HFFc6 (cell line): ENCODE results near the gene EID2. TPM values are rescaled to one million over a fixed set of nuclear protein-coding genes. Genes with fewer than 3 reads are reported as not detected.

Source experiments
- DNase-seq: peaks from one replicate; pipeline ENCODE4 v3.0.0-alpha.2; 2018
- H3K27ac Mint-ChIP-seq: 2 replicates; pipeline ENCODE4 v1.8.0; 2020; ENCODE audit warnings: mild to moderate bottlenecking, mixed read lengths
- H3K27me3 Mint-ChIP-seq: 2 replicates; pipeline ENCODE4 v1.8.0; 2021; ENCODE audit warnings: mild to moderate bottlenecking, moderate library complexity, mixed read lengths; ENCODE audit not compliant: insufficient read depth
- H3K36me3 Mint-ChIP-seq: 2 replicates; pipeline ENCODE4 v1.8.0; 2021; ENCODE audit warnings: low read depth, mixed read lengths
- H3K4me1 Mint-ChIP-seq: 2 replicates; pipeline ENCODE4 v1.8.0; 2020; ENCODE audit warnings: low read depth, mixed read lengths
- H3K4me3 Mint-ChIP-seq: 2 replicates; pipeline ENCODE4 v1.8.0; 2020; ENCODE audit warnings: mild to moderate bottlenecking, moderate library complexity, mixed read lengths
- H3K9me3 Mint-ChIP-seq: 2 replicates; pipeline ENCODE4 v1.8.0; 2020; ENCODE audit warnings: mild to moderate bottlenecking, mixed read lengths
- CTCF ChIP-seq: fragments of 200-600 bp; sonication (generic); IDR thresholded peaks from 2 replicates; pipeline ENCODE4 v1.5.0; 2021; ENCODE audit warnings: antibody characterized with exemption, mild to moderate bottlenecking
- total RNA-seq, 6 experiments: library from RNA; stranded (reverse); fragmentation: NEBNext Ultra II Directional; extraction: Animal tissue kit (Norgen Biotek cat#: 25700); gene quantifications; 2 replicates in 1 of 6; 3 replicates in 5 of 6; pipeline ENCODE4 v1.2.3, GENCODE V29; 2021

Gene EID2
- total RNA-seq, 6 experiments from 2014 or later = 18.4 to 23.4 (median 19.0) TPM

GRCh38 chr19:39555883-39556282 is 15.9 kb upstream of the EID2 start:
- peaks cover 5% of the 10 kb centered on the region; the same call in 1 of the 2 replicates for H3K4me1 Mint-ChIP-seq
- peaks cover 27% of the 10 kb centered on the region for H3K27me3 Mint-ChIP-seq
- H3K4me3 Mint-ChIP-seq = no peak overlapping the region
- no peak for DNase-seq
- H3K36me3 Mint-ChIP-seq = no peaks in the 10 kb centered on the region
- TF ChIP-seq CTCF = no peak
- H3K27ac Mint-ChIP-seq = no peak overlapping the region
- no peaks in the 10 kb centered on the region for H3K9me3 Mint-ChIP-seq

GRCh38 chr19:39554701-39555311 is 14.8 kb upstream of the EID2 start:
- no peaks in the 10 kb centered on the region for H3K9me3 Mint-ChIP-seq
- DNase-seq = no peak
- no peak overlapping the region for H3K27ac Mint-ChIP-seq
- no peaks in the 10 kb centered on the region for H3K36me3 Mint-ChIP-seq
- H3K4me1 Mint-ChIP-seq = peaks cover 5% of the 10 kb centered on the region; the same call in 1 of the 2 replicates
- no peak overlapping the region for H3K4me3 Mint-ChIP-seq
- no peak for TF ChIP-seq CTCF
- H3K27me3 Mint-ChIP-seq = peaks cover 27% of the 10 kb centered on the region

- Mint-ChIP-seq H3K36me3 (no peaks in the 10 kb centered on the region), H3K4me1 (peaks cover 3% of the 10 kb centered on the region; the same call in 1 of the 2 replicates), H3K4me3 (no peak overlapping the region), H3K27ac (no peak overlapping the region), H3K27me3 (peaks cover 28% of the 10 kb centered on the region), H3K9me3 (no peaks in the 10 kb centered on the region)
- no peak for TF ChIP-seq CTCF
- DNase-seq = no peak
These were observed 13.2 kb upstream of the EID2 start for GRCh38 chr19:39553082-39553652.

- H3K4me3 Mint-ChIP-seq = no peak overlapping the region
- H3K36me3 Mint-ChIP-seq = no peaks in the 10 kb centered on the region
- TF ChIP-seq CTCF = no peak
- no peaks in the 10 kb centered on the region for H3K9me3 Mint-ChIP-seq
- DNase-seq = no peak
- no peak overlapping the region for H3K27ac Mint-ChIP-seq
- H3K27me3 Mint-ChIP-seq = peaks cover 37% of the 10 kb centered on the region
- H3K4me1 Mint-ChIP-seq = no peaks in the 10 kb centered on the region
These were observed 10.2 kb upstream of the EID2 start for GRCh38 chr19:39550197-39550596.

GRCh38 chr19:39546599-39546998 is 6.6 kb upstream of the EID2 start:
- peaks cover 27% of the 10 kb centered on the region for H3K27me3 Mint-ChIP-seq
- H3K4me3 Mint-ChIP-seq = no peak overlapping the region
- no peaks in the 10 kb centered on the region for H3K36me3 Mint-ChIP-seq
- H3K4me1 Mint-ChIP-seq = no peaks in the 10 kb centered on the region
- H3K27ac Mint-ChIP-seq = no peak overlapping the region
- TF ChIP-seq CTCF = no peak
- no peak for DNase-seq
- H3K9me3 Mint-ChIP-seq = no peaks in the 10 kb centered on the region
